Measurements from ENCODE around the gene LRRC4.

The LRRC4 gene

GRCh38 chr7:128006550-128007302, 24.5 kb downstream of the LRRC4 start:
- ATAC-seq (no peak), DNase-seq (no peak)

- ATAC-seq (no peak), DNase-seq (no peak)
Measured at GRCh38 chr7:128005759-128006159, 25.5 kb downstream of the LRRC4 start.

- ATAC-seq, result no peak
Measured at GRCh38 chr7:128005117-128005516, 26.1 kb downstream of the LRRC4 start.

DNA sequence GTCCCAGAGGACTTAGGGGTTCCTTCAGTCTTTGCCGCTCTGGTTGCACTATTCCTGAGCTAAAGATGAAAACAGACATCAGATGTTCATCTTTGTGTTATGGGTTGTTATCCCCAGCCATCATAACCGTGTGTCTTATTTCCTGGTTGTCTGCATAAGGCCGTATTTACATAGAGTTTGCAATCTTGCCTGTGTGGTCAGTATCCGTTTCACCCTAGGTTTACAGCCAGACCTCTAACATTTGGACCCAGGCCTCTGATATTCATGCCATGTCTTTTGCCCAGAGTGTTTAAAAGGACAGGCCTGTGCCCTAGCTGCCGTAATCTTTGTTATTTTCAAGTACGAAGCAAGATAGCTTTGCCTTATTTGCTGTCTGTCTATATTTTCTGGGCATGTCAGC, 26.6 kb downstream of the LRRC4 start:
- DNase-seq (no peak), ATAC-seq (no peak)

More at GRCh38 chr7:128005117-128005516, 26.1 kb downstream of the LRRC4 start:
- DNase-seq, result no peak

- ATAC-seq (no peak), DNase-seq (no peak)
Measured at GRCh38 chr7:128003787-128004186, 27.4 kb downstream of the LRRC4 start.

- ATAC-seq (no peak), DNase-seq (no peak)
Measured at GRCh38 chr7:128003167-128003566, 28.1 kb downstream of the LRRC4 start.

DNA sequence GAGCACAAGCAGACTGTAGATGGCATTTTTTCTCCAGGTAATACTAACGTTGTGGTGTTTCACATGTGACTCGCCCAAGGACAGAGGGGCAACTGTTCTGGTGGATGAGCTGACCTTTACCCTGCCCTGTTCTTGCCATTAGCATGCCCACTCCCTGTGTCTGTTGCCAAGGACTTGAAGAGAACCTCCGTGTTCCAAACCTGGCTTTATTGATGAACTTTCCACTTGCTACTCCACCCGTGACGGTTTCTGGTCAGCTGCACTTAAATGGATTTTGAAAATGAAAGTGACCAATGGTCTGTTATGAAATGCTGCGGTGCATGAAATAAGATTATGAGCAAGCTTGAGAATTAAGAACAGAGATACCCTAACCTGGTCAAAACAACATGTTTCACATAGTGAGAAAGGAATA, 30.4 kb downstream of the LRRC4 start:
- ATAC-seq (no peak), DNase-seq (no peak)

GRCh38 chr7:128000048-128000447, 31.2 kb downstream of the LRRC4 start:
- DNase-seq, result no peak
- no peak for ATAC-seq

- no peak for ATAC-seq
- no peak for DNase-seq
Measured at GRCh38 chr7:127998671-127999070, 32.6 kb downstream of the LRRC4 start.

GRCh38 chr7:127997226-127997922, 33.9 kb downstream of the LRRC4 start:
- ATAC-seq (no peak), DNase-seq (no peak)

GRCh38 chr7:127996253-127997071, 34.8 kb downstream of the LRRC4 start:
- no peak for DNase-seq
- ATAC-seq, result no peak

- DNase-seq, result no peak
- no peak for ATAC-seq
Measured at GRCh38 chr7:127995881-127996215, 35.4 kb downstream of the LRRC4 start.

- no peak for DNase-seq
- no peak for ATAC-seq
Measured at GRCh38 chr7:127995156-127995880, 35.9 kb downstream of the LRRC4 start.

GRCh38 chr7:127993987-127994386, 37.2 kb downstream of the LRRC4 start:
- no peak for DNase-seq
- no peak for ATAC-seq

DNA sequence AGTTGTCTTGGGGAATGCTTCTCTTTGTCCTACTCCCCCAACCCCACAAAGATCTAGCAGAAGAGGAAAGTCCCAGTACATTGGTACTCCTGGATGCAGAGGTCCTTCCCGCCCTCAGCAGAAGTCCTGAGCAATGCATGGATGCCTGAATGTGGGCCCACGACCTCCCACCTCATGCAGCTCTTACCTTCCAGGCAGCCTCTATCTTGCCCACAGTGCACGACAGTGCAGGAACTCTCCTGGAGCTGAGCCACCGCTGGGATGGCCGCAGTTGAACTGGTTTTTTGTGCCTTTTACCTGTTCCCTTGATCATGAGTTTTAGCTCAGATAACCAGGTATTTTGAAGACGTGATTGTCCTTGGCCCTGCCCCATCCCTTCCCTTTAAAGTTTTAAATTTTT, 37.9 kb downstream of the LRRC4 start:
- no peak for ATAC-seq
- DNase-seq, result no peak

DNA sequence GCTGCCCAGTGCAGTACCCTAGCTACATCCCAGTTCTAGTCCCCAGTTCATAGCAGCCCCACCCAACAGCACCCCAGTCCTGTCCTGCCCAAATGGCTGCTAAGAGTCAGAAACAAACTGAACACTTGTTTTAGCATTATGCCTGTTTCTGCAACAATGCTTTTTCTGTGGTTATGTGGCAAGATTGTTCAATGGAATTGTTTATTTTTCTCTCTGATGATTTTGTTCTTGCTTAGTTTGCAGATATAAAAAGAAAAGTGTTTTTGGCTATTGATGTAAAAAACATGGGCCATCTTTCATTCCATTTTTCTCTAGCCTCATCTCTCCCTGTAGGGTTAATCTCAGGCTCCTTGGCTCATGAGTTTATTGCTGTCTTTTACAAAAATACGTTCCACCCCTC, 42.5 kb downstream of the LRRC4 start:
- ATAC-seq, result no peak
- DNase-seq, result no peak

- ATAC-seq, result no peak
- DNase-seq, result no peak
Measured at GRCh38 chr7:127986581-127987521, 44.4 kb downstream of the LRRC4 start.

DNA sequence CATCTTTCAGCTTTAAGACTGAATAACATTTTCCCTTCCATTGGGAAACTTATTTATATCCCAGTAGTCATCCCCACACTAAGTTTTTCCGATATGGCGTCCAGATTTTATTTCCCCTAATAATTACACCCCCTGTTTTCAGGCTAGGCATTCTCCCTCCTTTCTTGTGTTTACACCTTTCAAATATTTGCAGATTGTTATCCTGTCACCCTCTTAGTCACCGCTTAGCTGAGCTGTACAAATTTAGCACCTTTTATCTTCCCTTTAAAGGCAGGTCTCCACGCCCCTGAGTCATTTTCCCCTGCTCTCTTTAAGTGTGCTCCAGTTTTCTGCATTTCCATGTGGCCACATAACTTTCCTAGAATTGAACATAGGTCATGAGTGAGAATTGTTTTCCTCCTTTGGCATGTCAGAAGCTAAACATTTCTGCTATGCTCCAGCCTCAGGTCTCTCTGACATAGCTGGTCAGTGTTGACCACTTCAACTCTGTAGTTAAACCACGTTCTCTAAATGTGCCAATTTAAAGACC, 47.4 kb downstream of the LRRC4 start:
- peak; percentile 92 for ATAC-seq

DNA sequence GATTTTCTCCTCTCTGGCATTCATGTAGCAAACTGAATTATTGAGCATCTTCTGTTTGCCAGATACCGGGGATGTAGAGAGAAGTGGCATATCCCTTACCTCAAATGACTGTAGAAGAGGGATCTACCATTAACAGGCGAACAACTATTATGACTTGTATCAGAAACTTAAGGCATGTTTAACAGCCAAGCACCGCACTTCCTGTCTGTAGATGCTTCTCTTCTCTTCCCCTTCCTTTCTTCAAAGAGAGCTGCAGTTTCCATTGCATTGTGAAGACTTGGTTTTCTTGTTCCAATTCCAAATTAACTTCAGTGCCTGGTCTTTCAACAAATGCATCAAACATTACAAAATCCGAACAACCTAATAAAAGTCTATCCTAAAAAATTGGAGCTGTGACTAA, 49.3 kb downstream of the LRRC4 start:
- ATAC-seq (no peak), DNase-seq (no peak)

More for the DNA sequence above, 47.4 kb downstream of the LRRC4 start:
- DNase-seq, result no peak

DNA sequence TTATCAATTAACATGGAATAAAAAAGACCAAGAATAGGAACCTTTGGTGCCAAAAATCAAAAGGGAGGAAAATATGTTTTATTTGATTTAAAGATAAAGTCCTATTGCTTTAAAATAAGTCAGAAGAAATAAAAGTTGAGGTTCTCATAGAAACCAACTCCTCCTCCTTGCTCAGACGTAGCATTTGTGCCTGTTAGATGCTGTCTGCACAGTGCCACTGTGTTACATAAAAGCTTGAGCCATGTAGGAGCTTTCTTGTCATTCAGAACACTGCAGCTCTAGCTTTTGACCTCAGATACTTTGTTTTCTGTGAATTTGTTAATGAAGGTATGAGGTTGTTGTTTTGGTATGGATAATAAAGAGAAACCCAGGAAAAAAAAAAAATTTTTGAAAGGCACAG, 50.3 kb downstream of the LRRC4 start:
- DNase-seq, result no peak
- no peak for ATAC-seq

- ATAC-seq, result no peak
- DNase-seq, result no peak
Measured at GRCh38 chr7:127979728-127980126, 51.5 kb downstream of the LRRC4 start.
